ENCODE data around the gene ZBTB11. TPM values are rescaled to one million over a fixed set of nuclear protein-coding genes. Genes with fewer than 3 reads are reported as not detected.
"Not testable (repeated sequence)": the region's sequence is repeated elsewhere in the genome, so short reads cannot be mapped to it uniquely, and the experiment has no call there.

ZBTB11 gene
- total RNA-seq, 1 experiment from 2014 or later = 36.5 TPM

- no peak for DNase-seq
- H3K4me3 Mint-ChIP-seq (ENCODE audit: low read depth, unreplicated experiment) = peak overlapping the region; percentile 90
- no peak for TF ChIP-seq CTCF (IDR thresholded peaks at IDR 0.05; ENCODE audit: unreplicated experiment)
- CTCF ChIA-PET = no interaction called here
- BruUV-seq (replicated peaks) = TSS peak; percentile 73
- H3K27me3 Mint-ChIP-seq (ENCODE audit: unreplicated experiment) = no peaks in the 10 kb centered on the region
- intact Hi-C loops (cut with micrococcal nuclease; ENCODE audit: unreplicated experiment) = no loop called here
- peaks cover 45% of the 10 kb centered on the region for H3K36me3 Mint-ChIP-seq (ENCODE audit: insufficient read depth, unreplicated experiment)
- H3K9me3 Mint-ChIP-seq (ENCODE audit: low read depth, unreplicated experiment) = no peaks in the 10 kb centered on the region
- H3K27ac Mint-ChIP-seq (ENCODE audit: unreplicated experiment) = peak overlapping the region; percentile 99
- H3K4me1 Mint-ChIP-seq (ENCODE audit: low read depth, unreplicated experiment) = peaks cover 8% of the 10 kb centered on the region
These were observed 10.4 kb upstream of the ZBTB11 start for GRCh38 chr3:101687142-101687931.

- Mint-ChIP-seq H3K27ac (ENCODE audit: unreplicated experiment) (peak overlapping the region; percentile 99), H3K9me3 (ENCODE audit: low read depth, unreplicated experiment) (no peaks in the 10 kb centered on the region), H3K36me3 (ENCODE audit: insufficient read depth, unreplicated experiment) (peaks cover 60% of the 10 kb centered on the region), H3K27me3 (ENCODE audit: unreplicated experiment) (no peaks in the 10 kb centered on the region), H3K4me3 (ENCODE audit: low read depth, unreplicated experiment) (peak overlapping the region; percentile 90), H3K4me1 (ENCODE audit: low read depth, unreplicated experiment) (peaks cover 12% of the 10 kb centered on the region)
- intact Hi-C loops (cut with micrococcal nuclease; ENCODE audit: unreplicated experiment) = no loop called here
- BruUV-seq (replicated peaks) = TSS peak; percentile 75
- CTCF ChIA-PET = no interaction called here
- DNase-seq = no peak
- no peak for TF ChIP-seq CTCF (IDR thresholded peaks at IDR 0.05; ENCODE audit: unreplicated experiment)
These were observed 9.0 kb upstream of the ZBTB11 start for GRCh38 chr3:101685870-101686307.

DNA sequence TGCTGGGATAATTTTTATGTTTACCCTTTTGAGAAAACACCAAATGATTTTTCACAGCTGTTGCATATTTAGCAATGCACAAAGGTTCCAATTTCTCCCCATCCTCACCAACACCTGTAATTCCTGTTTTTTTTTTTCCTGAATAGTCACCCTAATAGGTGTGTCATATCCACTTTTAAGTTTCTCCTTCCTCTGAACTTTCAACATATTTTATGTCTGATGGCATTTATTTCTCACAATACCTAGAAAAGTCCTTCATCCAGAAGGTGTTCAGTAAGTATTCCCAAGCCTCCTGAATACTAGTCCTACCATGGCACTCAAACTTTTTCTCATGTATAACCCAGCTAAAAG, 8.1 kb upstream of the ZBTB11 start:
- no peak for TF ChIP-seq CTCF (IDR thresholded peaks at IDR 0.05; ENCODE audit: unreplicated experiment)
- Mint-ChIP-seq H3K36me3 (ENCODE audit: insufficient read depth, unreplicated experiment) (peaks cover 67% of the 10 kb centered on the region), H3K9me3 (ENCODE audit: low read depth, unreplicated experiment) (no peaks in the 10 kb centered on the region), H3K4me3 (ENCODE audit: low read depth, unreplicated experiment) (peak overlapping the region; percentile 90), H3K27me3 (ENCODE audit: unreplicated experiment) (no peaks in the 10 kb centered on the region), H3K4me1 (ENCODE audit: low read depth, unreplicated experiment) (peaks cover 16% of the 10 kb centered on the region), H3K27ac (ENCODE audit: unreplicated experiment) (peak overlapping the region; percentile 99)
- BruUV-seq (replicated peaks) = no TSS peak
- CTCF ChIA-PET = no interaction called here
- no peak for DNase-seq
- intact Hi-C loops (cut with micrococcal nuclease; ENCODE audit: unreplicated experiment) = no loop called here

DNA sequence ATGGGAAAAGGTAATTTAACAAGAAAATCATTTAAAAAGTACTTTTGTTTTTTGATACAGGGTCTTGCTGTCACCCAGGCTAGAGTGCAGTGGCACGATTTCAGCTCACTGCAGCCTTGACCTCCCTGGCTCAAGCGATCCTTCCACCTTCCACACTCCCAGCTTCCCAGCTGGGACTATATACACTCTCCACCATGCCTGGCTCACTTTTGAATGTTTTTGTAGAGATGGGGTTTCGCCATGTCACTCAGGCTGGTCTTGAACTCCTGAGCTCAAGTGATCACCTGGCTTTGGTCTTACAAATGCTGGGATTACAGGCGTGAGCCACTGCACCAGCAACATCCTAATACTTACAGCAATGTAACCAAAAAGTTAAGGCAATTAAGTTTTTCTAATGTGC, 3.5 kb upstream of the ZBTB11 start:
- H3K4me1 Mint-ChIP-seq (ENCODE audit: low read depth, unreplicated experiment) = peaks cover 23% of the 10 kb centered on the region
- CTCF ChIA-PET = interaction anchor here (0.6 kb wide), 1 partner anchor 271 kb away, joined by 3 read pairs; no protein-coding TSS in a partner anchor
- no peak overlapping the region for H3K27ac Mint-ChIP-seq (ENCODE audit: unreplicated experiment)
- DNase-seq = no peak
- H3K4me3 Mint-ChIP-seq (ENCODE audit: low read depth, unreplicated experiment) = no peak overlapping the region
- no TSS peak for BruUV-seq (replicated peaks)
- no peak for TF ChIP-seq CTCF (IDR thresholded peaks at IDR 0.05; ENCODE audit: unreplicated experiment)
- H3K36me3 Mint-ChIP-seq (ENCODE audit: insufficient read depth, unreplicated experiment) = peaks cover 74% of the 10 kb centered on the region
- no peaks in the 10 kb centered on the region for H3K27me3 Mint-ChIP-seq (ENCODE audit: unreplicated experiment)
- intact Hi-C loops (cut with micrococcal nuclease; ENCODE audit: unreplicated experiment) = no loop called here
- no peaks in the 10 kb centered on the region for H3K9me3 Mint-ChIP-seq (ENCODE audit: low read depth, unreplicated experiment)

- CTCF ChIA-PET = interaction anchor here (0.7 kb wide), 1 partner anchor 501 kb away, joined by 5 read pairs; no protein-coding TSS in a partner anchor
- Mint-ChIP-seq H3K36me3 (ENCODE audit: insufficient read depth, unreplicated experiment) (peaks cover 60% of the 10 kb centered on the region), H3K4me1 (ENCODE audit: low read depth, unreplicated experiment) (peaks cover 21% of the 10 kb centered on the region)
- DNase-seq; H3K27ac Mint-ChIP-seq (ENCODE audit: unreplicated experiment); H3K27me3 Mint-ChIP-seq (ENCODE audit: unreplicated experiment); BruUV-seq (replicated peaks); H3K4me3 Mint-ChIP-seq (ENCODE audit: low read depth, unreplicated experiment); H3K9me3 Mint-ChIP-seq (ENCODE audit: low read depth, unreplicated experiment): not testable (repeated sequence)
- intact Hi-C loops (cut with micrococcal nuclease; ENCODE audit: unreplicated experiment) = loop anchor here (5.0 kb wide), 2 partner anchors 433 to 503 kb away; no protein-coding TSS in a partner anchor
These were observed 1.9 kb upstream of the ZBTB11 start for GRCh38 chr3:101678837-101679236.
